ENCODE data around the gene SLC35F1. TPM values are rescaled to one million over a fixed set of nuclear protein-coding genes. Genes with fewer than 3 reads are reported as not detected.

SLC35F1 gene
- total and polyA plus RNA-seq, 2 experiments from 2014 or later: 0.04 to 0.43 TPM

DNA sequence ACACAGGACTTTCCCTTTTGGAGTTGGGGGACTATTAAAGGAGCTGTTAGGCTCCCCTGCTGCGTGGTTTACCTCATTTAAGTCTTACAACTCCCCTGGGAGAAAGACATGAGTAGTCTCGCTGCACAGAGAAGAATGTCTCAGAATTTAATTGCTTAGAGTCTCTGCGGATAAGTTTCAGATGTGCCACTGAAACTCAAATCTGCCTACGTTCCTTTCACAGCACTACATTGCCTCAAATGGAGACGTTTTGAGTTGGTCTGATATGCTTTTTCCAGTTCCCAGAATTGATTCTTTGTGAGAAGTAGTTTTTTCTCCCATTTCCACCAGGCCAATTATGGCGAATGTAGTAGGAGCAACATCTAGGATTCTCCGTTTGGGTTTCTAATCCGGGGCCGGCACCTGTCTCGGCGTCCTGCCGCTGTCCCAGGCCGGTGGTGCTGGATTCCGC, 532 bp upstream of the SLC35F1 start:
- H3K79me2 ChIP-seq: no peaks in the 10 kb centered on the region
- 11% methylated on average over 14 of the region's 14 CpGs for whole genome bisulfite sequencing (ENCODE audit: low lambda C conversion rate, missing lambda C conversion rate)
- no peaks in the 10 kb centered on the region for H3K9me2 ChIP-seq (replicated peaks; ENCODE audit: insufficient read depth)
- no peak for DNase-seq (ENCODE audit: low spot score)
- H3K27me3 ChIP-seq: peaks cover 55% of the 10 kb centered on the region
- TF ChIP-seq EZH2phosphoT487 (IDR thresholded peaks at IDR 0.05; ENCODE audit: low read depth, severe bottlenecking, unreplicated experiment) (no peak), EZH2 (IDR thresholded peaks at IDR 0.05; ENCODE audit: borderline replicate concordance) (no peak)
- peak overlapping the region; percentile 99 for H3K4me2 ChIP-seq
- no peak overlapping the region for H2AFZ ChIP-seq
- H4K20me1 ChIP-seq (ENCODE audit: insufficient read depth, poor library complexity, severe bottlenecking): no peaks in the 10 kb centered on the region
- H3K27ac ChIP-seq: no peak overlapping the region
- H3K4me3 ChIP-seq: peak overlapping the region; percentile 49
- no peaks in the 10 kb centered on the region for H3K9me3 ChIP-seq (ENCODE audit: low read depth)
- no peaks in the 10 kb centered on the region for H3K36me3 ChIP-seq (replicated peaks; ENCODE audit: insufficient read depth, low read depth)
- peaks cover 4% of the 10 kb centered on the region for H3K4me1 ChIP-seq (ENCODE audit: insufficient read depth)

DNA sequence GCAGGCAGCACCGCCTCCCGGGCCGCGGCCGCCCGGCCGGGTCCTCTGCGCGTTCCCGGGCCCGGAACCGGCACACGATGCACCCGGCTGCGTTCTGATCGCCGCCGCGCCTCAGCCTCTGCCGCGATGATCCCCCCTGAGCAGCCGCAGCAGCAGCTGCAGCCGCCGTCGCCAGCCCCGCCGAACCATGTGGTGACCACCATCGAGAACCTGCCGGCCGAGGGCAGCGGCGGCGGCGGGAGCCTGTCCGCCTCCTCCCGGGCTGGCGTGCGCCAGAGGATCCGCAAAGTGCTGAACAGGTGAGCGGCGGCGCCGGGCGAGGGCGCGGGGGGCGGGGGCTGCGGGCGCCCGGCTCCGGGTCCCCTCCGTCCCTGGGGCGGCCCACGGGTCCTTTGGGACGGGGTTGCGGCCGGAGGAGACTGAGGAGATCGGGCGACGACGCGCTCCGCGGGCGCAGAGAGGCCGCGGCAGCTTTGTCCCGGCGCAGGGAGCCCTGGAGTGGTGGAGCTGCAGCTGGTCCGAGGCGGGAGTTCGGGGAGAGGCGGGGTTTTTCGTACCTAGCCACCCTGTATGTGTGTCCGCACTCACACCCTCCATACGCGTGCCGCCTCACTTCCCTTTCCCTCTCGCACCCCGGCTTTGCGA, 659 bp downstream of the SLC35F1 start:
- Histone ChIP-seq H3K27ac (no peak overlapping the region), H3K27me3 (peaks cover 55% of the 10 kb centered on the region)
- TF ChIP-seq EZH2 (IDR thresholded peaks at IDR 0.05; ENCODE audit: borderline replicate concordance): no peak
- TF ChIP-seq, protein P1, sequence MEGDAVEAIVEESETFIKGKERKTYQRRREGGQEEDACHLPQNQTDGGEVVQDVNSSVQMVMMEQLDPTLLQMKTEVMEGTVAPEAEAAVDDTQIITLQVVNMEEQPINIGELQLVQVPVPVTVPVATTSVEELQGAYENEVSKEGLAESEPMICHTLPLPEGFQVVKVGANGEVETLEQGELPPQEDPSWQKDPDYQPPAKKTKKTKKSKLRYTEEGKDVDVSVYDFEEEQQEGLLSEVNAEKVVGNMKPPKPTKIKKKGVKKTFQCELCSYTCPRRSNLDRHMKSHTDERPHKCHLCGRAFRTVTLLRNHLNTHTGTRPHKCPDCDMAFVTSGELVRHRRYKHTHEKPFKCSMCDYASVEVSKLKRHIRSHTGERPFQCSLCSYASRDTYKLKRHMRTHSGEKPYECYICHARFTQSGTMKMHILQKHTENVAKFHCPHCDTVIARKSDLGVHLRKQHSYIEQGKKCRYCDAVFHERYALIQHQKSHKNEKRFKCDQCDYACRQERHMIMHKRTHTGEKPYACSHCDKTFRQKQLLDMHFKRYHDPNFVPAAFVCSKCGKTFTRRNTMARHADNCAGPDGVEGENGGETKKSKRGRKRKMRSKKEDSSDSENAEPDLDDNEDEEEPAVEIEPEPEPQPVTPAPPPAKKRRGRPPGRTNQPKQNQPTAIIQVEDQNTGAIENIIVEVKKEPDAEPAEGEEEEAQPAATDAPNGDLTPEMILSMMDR (IDR thresholded peaks at IDR 0.05; ENCODE audit: poor library complexity): no peak
- TF ChIP-seq EZH2phosphoT487 (IDR thresholded peaks at IDR 0.05; ENCODE audit: low read depth, severe bottlenecking, unreplicated experiment): no peak

DNA sequence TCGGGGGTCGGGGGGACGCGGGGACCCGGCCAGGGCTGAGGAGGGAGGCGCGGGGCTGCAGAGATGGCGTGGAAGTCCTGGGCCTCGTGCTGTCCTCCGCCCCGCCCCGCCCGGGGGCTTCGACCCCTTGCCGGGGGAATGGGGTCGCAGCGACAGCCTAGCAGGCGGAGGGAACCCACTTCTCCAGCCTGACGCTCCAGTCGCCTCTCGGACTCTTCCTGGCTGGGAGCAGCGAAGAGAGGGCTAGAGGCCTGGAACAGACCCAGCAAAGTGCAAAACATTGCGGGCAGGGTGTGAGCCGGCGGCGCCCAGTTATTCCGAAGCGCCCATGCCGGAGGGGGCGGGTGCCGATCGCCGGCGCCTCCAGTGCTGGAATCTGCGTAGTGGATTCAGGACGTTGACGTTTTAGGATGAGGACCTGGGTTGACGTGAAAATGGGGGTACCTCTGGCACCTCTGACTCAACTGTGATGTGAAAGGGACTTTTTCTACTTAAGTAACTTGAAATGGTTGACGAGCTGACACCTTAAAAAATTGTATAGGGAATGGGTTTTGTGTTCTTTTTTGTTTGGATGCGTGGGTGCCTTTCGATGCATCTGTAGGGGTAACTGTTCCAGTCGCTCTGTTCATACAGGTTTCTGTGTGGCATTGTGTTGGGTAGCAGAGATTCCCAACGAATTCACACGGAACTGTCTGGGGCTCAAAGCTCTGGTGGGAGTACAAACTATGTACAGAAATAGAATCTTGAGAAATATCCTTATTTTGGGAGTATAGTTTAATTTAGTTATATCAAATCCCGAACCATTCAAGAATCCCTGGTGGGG, 1.4 kb downstream of the SLC35F1 start:
- Histone ChIP-seq H3K79me2 (no peaks in the 10 kb centered on the region), H3K4me1 (ENCODE audit: insufficient read depth) (peaks cover 4% of the 10 kb centered on the region), H3K36me3 (replicated peaks; ENCODE audit: insufficient read depth, low read depth) (no peaks in the 10 kb centered on the region), H3K4me2 (peak overlapping the region; percentile 99), H3K27ac (no peak overlapping the region), H3K27me3 (peaks cover 55% of the 10 kb centered on the region), H3K9me2 (replicated peaks; ENCODE audit: insufficient read depth) (no peaks in the 10 kb centered on the region), H2AFZ (no peak overlapping the region), H3K4me3 (peak overlapping the region; percentile 88), H4K20me1 (ENCODE audit: insufficient read depth, poor library complexity, severe bottlenecking) (no peaks in the 10 kb centered on the region), H3K9me3 (ENCODE audit: low read depth) (no peaks in the 10 kb centered on the region)
- TF ChIP-seq, protein P1 (IDR thresholded peaks at IDR 0.05; ENCODE audit: poor library complexity): no peak
- peak; percentile 59 for TF ChIP-seq EZH2 (IDR thresholded peaks at IDR 0.05; ENCODE audit: borderline replicate concordance)
- 9% methylated on average over 38 of the region's 45 CpGs for WGBS (ENCODE audit: low lambda C conversion rate, missing lambda C conversion rate)
- DNase-seq (ENCODE audit: low spot score): peak; percentile 29

More for the DNA sequence above, 659 bp downstream of the SLC35F1 start:
- Histone ChIP-seq H3K36me3 (replicated peaks; ENCODE audit: insufficient read depth, low read depth) (no peaks in the 10 kb centered on the region), H4K20me1 (ENCODE audit: insufficient read depth, poor library complexity, severe bottlenecking) (no peaks in the 10 kb centered on the region), H2AFZ (peak overlapping the region; percentile 83), H3K9me3 (ENCODE audit: low read depth) (no peaks in the 10 kb centered on the region), H3K79me2 (no peaks in the 10 kb centered on the region), H3K9me2 (replicated peaks; ENCODE audit: insufficient read depth) (no peaks in the 10 kb centered on the region), H3K4me1 (ENCODE audit: insufficient read depth) (peaks cover 4% of the 10 kb centered on the region), H3K4me3 (peak overlapping the region; percentile 88), H3K4me2 (peak overlapping the region; percentile 99)
- DNase-seq (ENCODE audit: low spot score): peak; percentile 36
- WGBS (ENCODE audit: low lambda C conversion rate, missing lambda C conversion rate): 1% methylated on average over 50 of the region's 81 CpGs

DNA sequence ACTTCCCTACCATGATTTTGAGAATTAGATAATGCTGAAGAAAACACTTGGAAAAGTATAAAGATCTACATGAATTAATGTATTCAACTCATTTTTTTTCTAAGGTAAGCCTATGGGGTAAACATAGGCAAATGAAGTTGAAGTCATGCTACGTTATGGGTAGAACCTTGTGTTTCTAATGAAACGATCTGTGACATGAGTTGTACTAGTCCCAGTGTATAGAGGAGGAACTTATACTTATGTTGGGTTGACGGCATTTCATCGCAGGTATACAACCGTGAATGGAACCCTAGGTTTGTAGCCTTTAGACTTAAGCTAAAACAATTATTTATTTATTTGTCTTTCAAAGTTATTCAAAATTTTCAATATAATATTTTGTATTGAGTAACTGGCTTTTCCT, 2.6 kb downstream of the SLC35F1 start:
- H3K9me3 ChIP-seq (ENCODE audit: low read depth): no peaks in the 10 kb centered on the region
- no peaks in the 10 kb centered on the region for H4K20me1 ChIP-seq (ENCODE audit: insufficient read depth, poor library complexity, severe bottlenecking)
- peaks cover 45% of the 10 kb centered on the region for H3K27me3 ChIP-seq

More for the DNA sequence above, 2.6 kb downstream of the SLC35F1 start:
- Histone ChIP-seq H3K4me2 (no peak overlapping the region), H3K4me1 (ENCODE audit: insufficient read depth) (peaks cover 4% of the 10 kb centered on the region), H3K27ac (no peak overlapping the region), H3K79me2 (no peaks in the 10 kb centered on the region), H3K9me2 (replicated peaks; ENCODE audit: insufficient read depth) (no peaks in the 10 kb centered on the region), H2AFZ (no peak overlapping the region), H3K4me3 (no peak overlapping the region), H3K36me3 (replicated peaks; ENCODE audit: insufficient read depth, low read depth) (no peaks in the 10 kb centered on the region)
- TF ChIP-seq, protein P1 (IDR thresholded peaks at IDR 0.05; ENCODE audit: poor library complexity): no peak
- TF ChIP-seq EZH2phosphoT487 (IDR thresholded peaks at IDR 0.05; ENCODE audit: low read depth, severe bottlenecking, unreplicated experiment) (no peak), EZH2 (IDR thresholded peaks at IDR 0.05; ENCODE audit: borderline replicate concordance) (no peak)
- DNase-seq (ENCODE audit: low spot score): no peak
- WGBS (ENCODE audit: low lambda C conversion rate, missing lambda C conversion rate): 93% methylated on average over 5 of the region's 5 CpGs

Data from hepatocyte (in vitro differentiated cells).